HCT116 (cell line): Measurements from ENCODE around the gene TSPAN7. TPM values are rescaled to one million over a fixed set of nuclear protein-coding genes. Genes with fewer than 3 reads are reported as not detected.

Experiments used
- ATAC-seq: fragments of 200-7000 bp; cut with Tn5 transposase; 2 replicates; pipeline ENCODE4 v1.9.1; 2020; ENCODE audit warnings: mild to moderate bottlenecking, moderate library complexity
- BruUV-seq: library from RNA; stranded (reverse); fragments of 400-500 nt; replicated peaks from 2 replicates; lab custom pipeline; 2021; lab: Mats Ljungman, UMichigan
- CTCF ChIA-PET: fragments of 300-600 bp; sonication (Branson Sonifier 250); formaldehyde crosslinking; loops from one replicate; lab custom pipeline; 2021; ENCODE audit warnings: antibody characterized with exemption; lab: Charles Lee
- POLR2A ChIA-PET: fragments of 300-600, 350-600 bp; sonication (Branson Sonifier 250); formaldehyde crosslinking; loops from one replicate; lab custom pipeline; 2021; ENCODE audit warnings: antibody characterized with exemption; lab: Charles Lee
- RAD21 ChIA-PET, 2 experiments: fragments of 300-600 bp; sonication (Branson Sonifier 250); formaldehyde crosslinking; loops; one replicate each; lab custom pipeline; 2023; ENCODE audit warnings: low total read pairs in 2 of 2; ENCODE audit not compliant: uncharacterized antibody in 2 of 2, unreplicated experiment in 2 of 2, low non-redundant PET in 1 of 2; lab: Charles Lee
- DNase-seq: peaks from one replicate; pipeline ENCODE4 v3.0.0-alpha.2; 2010; ENCODE audit warnings: low read depth, low spot score
- H2AFZ ChIP-seq: fragments of 200-600 bp; shearing (Covaris generic), sonication (generic); 2 replicates; pipeline ENCODE4 v1.6.1; 2017; ENCODE audit warnings: low read depth, mixed run types, mixed read lengths, antibody characterized with exemption, low read length; ENCODE audit not compliant: poor library complexity, severe bottlenecking
- H3K27ac ChIP-seq: 2 replicates; pipeline ENCODE4 v1.5.1; 2012; ENCODE audit warnings: low read depth, low read length
- H3K27me3 ChIP-seq: fragments of 200-600 bp; sonication (generic); 2 replicates; pipeline ENCODE4 v1.6.1; 2016; ENCODE audit warnings: mixed run types, low read length, mixed read lengths; ENCODE audit not compliant: insufficient read depth
- H3K36me3 ChIP-seq, 2 experiments: fragments of 200-500 bp in 1 of 2; fragments of 200-600 bp in 1 of 2; sonication (Bioruptor generic) in 1 of 2; sonication (generic) in 1 of 2; 2 replicates each; pipeline versions ENCODE4 v1.5.1 to v1.6.1; 2014 to 2016; ENCODE audit warnings: low read length in 2 of 2, inconsistent platforms in 1 of 2, mixed read lengths in 1 of 2, mixed run types in 1 of 2; ENCODE audit not compliant: insufficient read depth in 2 of 2, control insufficient read depth in 1 of 2
- H3K4me1 ChIP-seq, 2 experiments: fragments of 200-600 bp in 1 of 2; sonication (generic) in 1 of 2; 2 replicates each; pipeline versions ENCODE4 v1.5.1 to v1.6.1; 2012 to 2017; ENCODE audit warnings: low read length in 2 of 2, inconsistent platforms in 1 of 2, mild to moderate bottlenecking in 1 of 2, mixed read lengths in 1 of 2, mixed run types in 1 of 2, moderate library complexity in 1 of 2; ENCODE audit not compliant: insufficient read depth in 2 of 2, control insufficient read depth in 1 of 2
- H3K4me2 ChIP-seq: fragments of 200-600 bp; sonication (generic); 2 replicates; pipeline ENCODE4 v1.6.1; 2017; ENCODE audit warnings: mixed run types, low read length, mixed read lengths
- H3K4me3 ChIP-seq, 2 experiments: fragments of 200-600 bp in 1 of 2; sonication (generic) in 1 of 2; replicated peaks in 1 of 2; 2 replicates each; pipeline ENCODE4 v1.5.1; 2011 to 2016; ENCODE audit warnings: low read length in 2 of 2, control low read depth in 1 of 2, low read depth in 1 of 2, mild to moderate bottlenecking in 1 of 2, mixed read lengths in 1 of 2, mixed run types in 1 of 2
- H3K79me2 ChIP-seq: fragments of 200-600 bp; sonication (generic); 2 replicates; pipeline ENCODE4 v1.6.1; 2017; ENCODE audit warnings: mild to moderate bottlenecking, mixed run types, low read length, moderate library complexity, mixed read lengths; ENCODE audit not compliant: insufficient read depth
- H3K9ac ChIP-seq: fragments of 200-600 bp; sonication (generic); 2 replicates; pipeline ENCODE4 v1.6.1; 2016; ENCODE audit warnings: low read length, mixed read lengths
- H3K9me2 ChIP-seq: fragments of 200-600 bp; sonication (generic), shearing (Covaris generic); 2 replicates; pipeline ENCODE4 v1.6.1; 2017; ENCODE audit warnings: mixed run types, mild to moderate bottlenecking, moderate library complexity; ENCODE audit not compliant: insufficient read depth
- H3K9me3 ChIP-seq, 2 experiments: fragments of 200-500 bp in 1 of 2; fragments of 200-600 bp in 1 of 2; sonication (Bioruptor generic) in 1 of 2; sonication (generic) in 1 of 2; 2 replicates each; pipeline ENCODE4 v1.6.1; 2014 to 2017; ENCODE audit warnings: low read length in 2 of 2, mixed read lengths in 2 of 2, inconsistent platforms in 1 of 2, low read depth in 1 of 2, mild to moderate bottlenecking in 1 of 2, mixed run types in 1 of 2, moderate library complexity in 1 of 2; ENCODE audit not compliant: control insufficient read depth in 1 of 2, insufficient read depth in 1 of 2
- H4K20me1 ChIP-seq: fragments of 200-600 bp; sonication (generic), shearing (Covaris generic); 2 replicates; pipeline ENCODE4 v1.6.1; 2017; ENCODE audit warnings: mixed run types, mild to moderate bottlenecking, moderate library complexity; ENCODE audit not compliant: insufficient read depth
- CBX3 ChIP-seq: IDR thresholded peaks from 2 replicates; pipeline ENCODE4 v1.6.1; 2012; ENCODE audit warnings: low read depth
- CEBPB ChIP-seq: IDR thresholded peaks from 2 replicates; pipeline ENCODE4 v1.6.1; 2012; ENCODE audit warnings: low read depth
- ELF1 ChIP-seq: IDR thresholded peaks from 2 replicates; pipeline ENCODE4 v1.6.1; 2012; ENCODE audit warnings: low read depth, borderline replicate concordance
- FOSL1 ChIP-seq: IDR thresholded peaks from 2 replicates; pipeline ENCODE4 v1.6.1; 2012; ENCODE audit warnings: low read depth
- MAX ChIP-seq: IDR thresholded peaks from 2 replicates; pipeline ENCODE4 v1.6.1; 2012
- RAD21 ChIP-seq: IDR thresholded peaks from 2 replicates; pipeline ENCODE4 v1.6.1; 2012; ENCODE audit warnings: low read depth, mild to moderate bottlenecking
- REST ChIP-seq: IDR thresholded peaks from 2 replicates; pipeline ENCODE4 v1.6.1; 2012; ENCODE audit warnings: low read depth
- SIN3A ChIP-seq: IDR thresholded peaks from 2 replicates; pipeline ENCODE4 v1.6.1; 2012; ENCODE audit warnings: low read depth
- SRF ChIP-seq: IDR thresholded peaks from 2 replicates; pipeline ENCODE4 v1.6.1; 2012; ENCODE audit warnings: low read depth
- TCF7L2 ChIP-seq: IDR thresholded peaks from 2 replicates; pipeline ENCODE4 v1.7.0; 2011; ENCODE audit warnings: borderline replicate concordance, inconsistent platforms; ENCODE audit not compliant: insufficient read depth, insufficient read length; ENCODE audit errors: extremely low read depth
- ZFX ChIP-seq: fragments of 450-650 bp; IDR thresholded peaks from 2 replicates; pipeline ENCODE4 v1.6.1; 2017
- intact Hi-C: fragments of 100-400 bp; cut with micrococcal nuclease; formaldehyde crosslinking; loops from 2 replicates; pipeline ENCODE4 v1.10.0; 2022
- total RNA-seq: library from RNA; stranded (reverse); gene quantifications from one replicate; pipeline ENCODE4 v1.2.1, GENCODE V29; 2021; ENCODE audit not compliant: unreplicated experiment

The TSPAN7 gene
- total RNA-seq, 1 experiment from 2014 or later, result 2.9 TPM

GRCh38 chrX:38599796-38600755 is 38.7 kb downstream of the TSPAN7 start:
- no peaks in the 10 kb centered on the region for H3K79me2 ChIP-seq
- H3K27ac ChIP-seq, result no peak overlapping the region
- H3K27me3 ChIP-seq, result peaks cover 5% of the 10 kb centered on the region; the same call in 1 of the 2 replicates
- H3K4me1 ChIP-seq, result no peaks in the 10 kb centered on the region
- intact Hi-C loops, result no loop called here
- H3K9me2 ChIP-seq, result no peaks in the 10 kb centered on the region
- no TSS peak for BruUV-seq
- H3K9me3 ChIP-seq, result no peaks in the 10 kb centered on the region
- H3K9ac ChIP-seq, result no peak overlapping the region
- no peak overlapping the region for H3K4me2 ChIP-seq
- RAD21 ChIA-PET, result no interaction called here
- CTCF ChIA-PET, result no interaction called here
- H2AFZ ChIP-seq, result no peak overlapping the region
- POLR2A ChIA-PET, result no interaction called here
- H3K36me3 ChIP-seq, result no peaks in the 10 kb centered on the region
- no peak overlapping the region for H3K4me3 ChIP-seq
- no peaks in the 10 kb centered on the region for H4K20me1 ChIP-seq
- TF ChIP-seq MAX (no peak), CEBPB (no peak), SIN3A (no peak), FOSL1 (no peak), CBX3 (no peak), SRF (no peak), TCF7L2 (no peak), ELF1 (no peak), RAD21 (no peak), ZFX (no peak), REST (no peak)
- no peak for DNase-seq
- ATAC-seq, result no peak
